Astrocyte (in vitro differentiated cells and primary cell): ENCODE data around the gene HM13. TPM values are rescaled to one million over a fixed set of nuclear protein-coding genes. Genes with fewer than 3 reads are reported as not detected.
"Not testable (repeated sequence)": the region's sequence is repeated elsewhere in the genome, so short reads cannot be mapped to it uniquely, and the experiment has no call there.

Experiments used
- DNase-seq: peaks from one replicate; pipeline ENCODE4 v3.0.0-alpha.2; 2010; ENCODE audit warnings: low read depth
- FAIRE-seq: peaks from 2 replicates; lab custom pipeline; 2011; peaks lifted over from hg19 to GRCh38; lab: Jason Lieb, UNC
- H2AFZ ChIP-seq: 2 replicates; pipeline ENCODE4 v1.6.0; 2012; ENCODE audit warnings: low read depth, low read length, inconsistent platforms
- H3K27ac ChIP-seq: 2 replicates; pipeline ENCODE4 v1.5.1; 2011; ENCODE audit warnings: low read depth, low read length, inconsistent platforms
- H3K27me3 ChIP-seq: 2 replicates; pipeline ENCODE4 v1.6.0; 2011; ENCODE audit warnings: low read length, inconsistent platforms; ENCODE audit not compliant: insufficient read depth
- H3K36me3 ChIP-seq: 2 replicates; pipeline ENCODE4 v1.5.1; 2011; ENCODE audit warnings: low read length, inconsistent platforms; ENCODE audit not compliant: insufficient read depth
- H3K4me1 ChIP-seq: 2 replicates; pipeline ENCODE4 v1.5.1; 2011; ENCODE audit warnings: low read length, inconsistent platforms; ENCODE audit not compliant: insufficient read depth
- H3K4me2 ChIP-seq: 2 replicates; pipeline ENCODE4 v1.6.0; 2012; ENCODE audit warnings: low read length, inconsistent platforms
- H3K4me3 ChIP-seq: 2 replicates; pipeline ENCODE4 v1.5.1; 2011; ENCODE audit warnings: low read depth, mild to moderate bottlenecking, low read length, inconsistent platforms; ENCODE audit not compliant: insufficient read depth
- H3K79me2 ChIP-seq: 2 replicates; pipeline ENCODE4 v1.6.0; 2012; ENCODE audit warnings: mild to moderate bottlenecking, low read length, inconsistent platforms; ENCODE audit not compliant: insufficient read depth
- H3K9ac ChIP-seq: 2 replicates; pipeline ENCODE4 v1.6.0; 2012; ENCODE audit warnings: mild to moderate bottlenecking, low read length, inconsistent platforms
- H3K9me3 ChIP-seq: 2 replicates; pipeline ENCODE4 v1.5.1; 2012; ENCODE audit warnings: low read depth, mild to moderate bottlenecking, low read length, inconsistent platforms; ENCODE audit not compliant: insufficient read depth
- H4K20me1 ChIP-seq: 2 replicates; pipeline ENCODE4 v1.6.0; 2012; ENCODE audit warnings: low read length, inconsistent platforms; ENCODE audit not compliant: insufficient read depth
- H3K27ac Mint-ChIP-seq: one replicate; pipeline ENCODE4 v1.8.0; 2021; ENCODE audit warnings: mild to moderate bottlenecking, mixed read lengths; ENCODE audit not compliant: unreplicated experiment
- H3K27me3 Mint-ChIP-seq: one replicate; pipeline ENCODE4 v1.8.0; 2021; ENCODE audit warnings: low read depth, mixed read lengths; ENCODE audit not compliant: unreplicated experiment
- H3K36me3 Mint-ChIP-seq: one replicate; pipeline ENCODE4 v1.8.0; 2021; ENCODE audit warnings: low read depth, mixed read lengths; ENCODE audit not compliant: unreplicated experiment
- H3K4me1 Mint-ChIP-seq: one replicate; pipeline ENCODE4 v1.8.0; 2021; ENCODE audit warnings: low read depth, mixed read lengths; ENCODE audit not compliant: unreplicated experiment
- H3K4me3 Mint-ChIP-seq: one replicate; pipeline ENCODE4 v1.8.0; 2021; ENCODE audit warnings: mild to moderate bottlenecking, moderate library complexity, mixed read lengths; ENCODE audit not compliant: unreplicated experiment
- H3K9me3 Mint-ChIP-seq: one replicate; pipeline ENCODE4 v1.8.0; 2021; ENCODE audit warnings: mild to moderate bottlenecking, mixed read lengths; ENCODE audit not compliant: unreplicated experiment
- EZH2 ChIP-seq: IDR thresholded peaks from 2 replicates; pipeline ENCODE4 v1.6.1; 2012; ENCODE audit warnings: mild to moderate bottlenecking, low read length, inconsistent platforms; ENCODE audit not compliant: insufficient read depth
- total RNA-seq: library from RNA; stranded (reverse); gene quantifications from 2 replicates; pipeline ENCODE4 v1.2.1, GENCODE V29; 2021
- TF ChIP-seq, protein P1 (sequence below): IDR thresholded peaks from 2 replicates; pipeline ENCODE4 v1.5.1; 2011; ENCODE audit warnings: low read depth, mild to moderate bottlenecking, inconsistent platforms, low read length, moderate library complexity; ENCODE audit not compliant: insufficient read depth

The HM13 gene
- total RNA-seq, 1 donor from 2014 or later, result 399 TPM

DNA sequence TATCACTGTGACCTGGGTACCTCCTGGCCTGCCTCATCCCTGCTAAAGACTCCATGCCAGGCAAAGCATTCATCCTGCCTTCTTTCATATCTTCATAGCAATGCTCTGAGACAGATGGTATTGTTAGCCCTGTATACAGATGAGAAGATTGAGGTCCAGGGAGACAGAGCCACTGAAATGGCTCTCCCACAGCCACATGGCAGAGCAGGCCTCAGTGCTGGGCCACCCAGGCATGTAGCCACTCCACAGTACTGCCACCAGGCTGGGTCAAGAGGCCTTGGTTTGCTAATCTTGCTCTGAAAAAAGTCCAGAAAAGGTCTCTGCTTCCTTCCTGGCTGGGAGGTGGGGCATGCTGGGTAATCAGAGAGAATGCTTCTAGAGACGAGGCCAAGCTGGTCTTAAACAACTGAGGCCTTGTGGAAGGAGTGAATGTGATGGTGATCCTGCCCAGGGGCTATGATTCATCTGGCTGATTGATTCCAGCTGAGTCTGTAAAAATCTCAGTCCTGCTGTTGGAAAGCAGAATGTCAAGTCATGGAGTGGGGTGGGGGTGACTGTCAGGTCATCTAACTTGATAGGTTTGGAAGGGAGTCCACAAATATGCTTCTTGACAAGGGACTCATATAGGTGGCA is 29.8 kb downstream of the HM13 start:
- Histone ChIP-seq H3K9ac (peak overlapping the region; percentile 49), H3K36me3 (peaks cover 27% of the 10 kb centered on the region), H4K20me1 (peaks cover 21% of the 10 kb centered on the region), H3K79me2 (peaks cover 47% of the 10 kb centered on the region), H3K9me3 (no peaks in the 10 kb centered on the region), H3K4me1 (peaks cover 42% of the 10 kb centered on the region), H2AFZ (no peak overlapping the region), H3K4me2 (peak overlapping the region; percentile 23), H3K4me3 (no peak overlapping the region), H3K27ac (peak overlapping the region; percentile 84), H3K27me3 (no peaks in the 10 kb centered on the region)
- DNase-seq (peak; percentile 95), FAIRE-seq (peak; percentile 76)
- peaks cover 52% of the 10 kb centered on the region for H3K4me1 Mint-ChIP-seq
- H3K36me3 Mint-ChIP-seq, result peaks cover 51% of the 10 kb centered on the region
- TF ChIP-seq, protein P1, sequence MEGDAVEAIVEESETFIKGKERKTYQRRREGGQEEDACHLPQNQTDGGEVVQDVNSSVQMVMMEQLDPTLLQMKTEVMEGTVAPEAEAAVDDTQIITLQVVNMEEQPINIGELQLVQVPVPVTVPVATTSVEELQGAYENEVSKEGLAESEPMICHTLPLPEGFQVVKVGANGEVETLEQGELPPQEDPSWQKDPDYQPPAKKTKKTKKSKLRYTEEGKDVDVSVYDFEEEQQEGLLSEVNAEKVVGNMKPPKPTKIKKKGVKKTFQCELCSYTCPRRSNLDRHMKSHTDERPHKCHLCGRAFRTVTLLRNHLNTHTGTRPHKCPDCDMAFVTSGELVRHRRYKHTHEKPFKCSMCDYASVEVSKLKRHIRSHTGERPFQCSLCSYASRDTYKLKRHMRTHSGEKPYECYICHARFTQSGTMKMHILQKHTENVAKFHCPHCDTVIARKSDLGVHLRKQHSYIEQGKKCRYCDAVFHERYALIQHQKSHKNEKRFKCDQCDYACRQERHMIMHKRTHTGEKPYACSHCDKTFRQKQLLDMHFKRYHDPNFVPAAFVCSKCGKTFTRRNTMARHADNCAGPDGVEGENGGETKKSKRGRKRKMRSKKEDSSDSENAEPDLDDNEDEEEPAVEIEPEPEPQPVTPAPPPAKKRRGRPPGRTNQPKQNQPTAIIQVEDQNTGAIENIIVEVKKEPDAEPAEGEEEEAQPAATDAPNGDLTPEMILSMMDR, result no peak
- no peak for TF ChIP-seq EZH2
- no peaks in the 10 kb centered on the region for H3K27me3 Mint-ChIP-seq
- peak overlapping the region; percentile 18 for H3K4me3 Mint-ChIP-seq
- H3K9me3 Mint-ChIP-seq, result no peaks in the 10 kb centered on the region
- peak overlapping the region; percentile 77 for H3K27ac Mint-ChIP-seq

DNA sequence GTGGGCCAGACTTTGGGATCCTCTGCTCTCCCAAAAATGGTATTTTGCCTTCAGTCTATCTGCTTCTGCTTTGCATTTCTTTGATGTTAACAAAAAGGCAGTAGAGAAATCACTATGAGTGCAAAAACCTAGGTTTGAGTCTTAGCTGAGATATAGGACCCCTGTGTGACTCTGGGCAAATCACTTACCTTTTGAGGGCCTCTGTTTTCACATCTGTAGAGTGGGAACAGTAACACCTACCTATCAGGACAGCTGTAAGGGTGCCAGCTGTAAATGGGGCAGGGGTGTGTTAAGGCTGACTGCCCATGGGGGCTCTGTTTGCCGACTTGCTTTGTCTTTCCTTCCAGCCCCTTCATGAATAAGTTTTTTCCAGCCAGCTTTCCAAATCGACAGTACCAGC is 30.4 kb downstream of the HM13 start:
- Mint-ChIP-seq H3K36me3 (peaks cover 51% of the 10 kb centered on the region), H3K27ac (peak overlapping the region; percentile 77), H3K4me1 (peaks cover 56% of the 10 kb centered on the region), H3K4me3 (peak overlapping the region; percentile 18), H3K27me3 (no peaks in the 10 kb centered on the region), H3K9me3 (no peaks in the 10 kb centered on the region)
- no peak overlapping the region for H3K4me3 ChIP-seq
- H2AFZ ChIP-seq, result no peak overlapping the region
- H3K36me3 ChIP-seq, result peaks cover 31% of the 10 kb centered on the region
- peak overlapping the region; percentile 23 for H3K4me2 ChIP-seq
- peak overlapping the region; percentile 12 for H3K9ac ChIP-seq
- peak overlapping the region; percentile 84 for H3K27ac ChIP-seq
- H4K20me1 ChIP-seq, result peaks cover 23% of the 10 kb centered on the region
- H3K9me3 ChIP-seq, result no peaks in the 10 kb centered on the region
- peaks cover 47% of the 10 kb centered on the region for H3K4me1 ChIP-seq
- no peaks in the 10 kb centered on the region for H3K27me3 ChIP-seq
- DNase-seq, result no peak
- FAIRE-seq, result no peak
- TF ChIP-seq, protein P1, result no peak
- no peak for TF ChIP-seq EZH2
- H3K79me2 ChIP-seq, result peaks cover 50% of the 10 kb centered on the region

DNA sequence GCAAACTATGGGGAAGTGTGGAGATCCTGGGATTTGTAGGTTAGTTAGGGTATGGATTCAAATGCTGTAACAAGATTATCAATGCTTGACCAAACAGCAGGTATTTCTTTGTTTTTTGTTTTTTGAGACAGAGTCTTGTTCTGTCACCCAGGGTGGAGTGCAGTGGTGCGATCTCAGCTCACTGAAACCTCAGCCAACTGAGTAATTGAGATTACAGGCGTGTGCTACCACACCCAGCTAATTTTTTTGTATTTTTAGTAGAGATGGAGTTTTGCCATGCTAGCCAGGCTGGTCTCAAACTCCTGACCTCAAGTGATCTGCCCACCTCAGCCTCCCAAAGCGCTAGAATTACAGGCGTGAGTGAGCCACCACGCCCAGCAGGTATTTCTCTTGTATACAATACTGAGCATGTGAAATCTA is 31.4 kb downstream of the HM13 start:
- Mint-ChIP-seq H3K4me1 (peaks cover 62% of the 10 kb centered on the region), H3K36me3 (peaks cover 60% of the 10 kb centered on the region), H3K27ac (peak overlapping the region; percentile 77)
- Histone ChIP-seq H3K36me3 (peaks cover 33% of the 10 kb centered on the region), H4K20me1 (peaks cover 14% of the 10 kb centered on the region), H3K4me1 (peaks cover 47% of the 10 kb centered on the region), H3K79me2 (peaks cover 42% of the 10 kb centered on the region)
- not testable (repeated sequence) for H3K4me3 Mint-ChIP-seq, H3K27ac ChIP-seq, H3K27me3 Mint-ChIP-seq, H3K9me3 Mint-ChIP-seq, H3K9ac ChIP-seq, H3K27me3 ChIP-seq, H3K9me3 ChIP-seq, H3K4me2 ChIP-seq, FAIRE-seq, H2AFZ ChIP-seq, H3K4me3 ChIP-seq
- DNase-seq, result peak; percentile 41
